Measurements from ENCODE around the gene ELAC2.

DNA sequence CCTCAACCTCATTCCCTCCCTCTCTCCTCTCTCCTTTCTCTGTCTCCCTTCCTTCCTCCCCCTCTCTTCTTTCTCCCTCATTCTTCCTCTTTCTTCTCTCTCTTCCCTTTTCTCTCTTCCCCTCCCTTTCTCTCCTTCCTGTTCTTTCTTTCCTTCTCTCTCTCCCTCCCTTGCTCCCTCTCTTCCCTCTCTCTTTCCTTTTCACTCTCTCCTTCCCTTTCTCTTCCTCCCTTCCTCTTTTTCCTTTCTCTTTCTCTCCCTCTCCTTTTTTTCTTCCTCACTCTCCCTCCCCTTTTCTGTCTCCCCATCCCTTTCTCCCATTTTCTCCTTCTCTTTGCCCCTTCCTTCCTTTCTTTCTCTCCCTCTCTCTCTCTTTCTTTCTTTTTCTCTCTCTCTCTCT, 7.9 kb upstream of the ELAC2 start:
- TF ChIP-seq, protein P1, sequence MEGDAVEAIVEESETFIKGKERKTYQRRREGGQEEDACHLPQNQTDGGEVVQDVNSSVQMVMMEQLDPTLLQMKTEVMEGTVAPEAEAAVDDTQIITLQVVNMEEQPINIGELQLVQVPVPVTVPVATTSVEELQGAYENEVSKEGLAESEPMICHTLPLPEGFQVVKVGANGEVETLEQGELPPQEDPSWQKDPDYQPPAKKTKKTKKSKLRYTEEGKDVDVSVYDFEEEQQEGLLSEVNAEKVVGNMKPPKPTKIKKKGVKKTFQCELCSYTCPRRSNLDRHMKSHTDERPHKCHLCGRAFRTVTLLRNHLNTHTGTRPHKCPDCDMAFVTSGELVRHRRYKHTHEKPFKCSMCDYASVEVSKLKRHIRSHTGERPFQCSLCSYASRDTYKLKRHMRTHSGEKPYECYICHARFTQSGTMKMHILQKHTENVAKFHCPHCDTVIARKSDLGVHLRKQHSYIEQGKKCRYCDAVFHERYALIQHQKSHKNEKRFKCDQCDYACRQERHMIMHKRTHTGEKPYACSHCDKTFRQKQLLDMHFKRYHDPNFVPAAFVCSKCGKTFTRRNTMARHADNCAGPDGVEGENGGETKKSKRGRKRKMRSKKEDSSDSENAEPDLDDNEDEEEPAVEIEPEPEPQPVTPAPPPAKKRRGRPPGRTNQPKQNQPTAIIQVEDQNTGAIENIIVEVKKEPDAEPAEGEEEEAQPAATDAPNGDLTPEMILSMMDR (IDR thresholded peaks at IDR 0.05), result no peak
- TF ChIP-seq POLR2A (IDR thresholded peaks at IDR 0.05), result no peak
